GM21529 (cell line): Measurements from ENCODE around the gene ZBTB8B.
"Not testable (repeated sequence)": the region's sequence is repeated elsewhere in the genome, so short reads cannot be mapped to it uniquely, and the experiment has no call there.

Experiments
- ATAC-seq: cut with Tn5 transposase; IDR thresholded peaks from one replicate; pipeline ENCODE4 v1.9.1; 2021; ENCODE audit not compliant: unreplicated experiment

Gene ZBTB8B

DNA sequence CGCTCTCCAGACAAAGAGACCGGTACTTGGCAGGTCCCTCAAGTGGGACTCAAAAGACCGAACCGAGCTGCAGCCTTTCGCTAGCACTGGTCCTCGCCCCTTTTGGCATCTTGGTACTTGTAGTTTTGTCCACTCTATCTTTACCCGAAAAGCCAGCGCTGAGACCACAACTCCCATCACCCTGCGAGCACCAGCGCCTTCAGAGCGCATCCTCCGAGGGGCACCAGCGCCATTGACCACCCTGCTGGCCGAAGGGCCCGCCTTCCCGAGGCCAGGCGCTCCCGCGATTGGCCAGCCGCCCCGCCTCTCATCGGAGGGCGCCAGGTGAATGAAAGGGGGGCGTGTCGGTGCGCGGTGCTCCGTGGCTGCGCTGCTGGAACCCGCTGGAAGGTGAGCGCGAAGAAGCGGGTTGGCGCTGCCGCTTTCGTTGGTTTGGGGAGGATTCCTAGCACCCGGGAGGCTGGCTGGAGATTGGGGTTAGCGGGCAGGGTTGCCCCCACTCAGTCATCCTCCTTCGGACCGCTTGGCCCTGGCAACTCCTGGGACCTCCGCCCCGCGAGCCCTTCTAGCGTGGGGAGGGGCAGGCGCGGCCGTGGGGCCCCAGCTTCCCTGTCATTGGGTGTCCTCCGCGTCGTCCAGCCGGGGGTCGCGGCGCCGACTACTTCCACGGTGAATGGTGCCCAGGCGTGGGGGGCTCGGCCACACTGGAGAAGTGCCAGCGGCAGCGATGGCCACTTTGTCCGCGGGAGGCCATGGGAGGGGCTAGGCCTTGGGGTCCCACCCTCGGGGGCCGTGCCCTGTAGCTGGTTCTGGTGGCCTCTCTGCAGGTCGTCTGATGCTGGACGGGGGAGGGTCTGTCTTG is at the start of gene ZBTB8B:
Gene ZBTB8B, plus strand, starts transcription at position 357 of the 862 bp plus-strand sequence. CDS start 5,553 bp downstream, outside the sequence.
- ATAC-seq, result no peak

DNA sequence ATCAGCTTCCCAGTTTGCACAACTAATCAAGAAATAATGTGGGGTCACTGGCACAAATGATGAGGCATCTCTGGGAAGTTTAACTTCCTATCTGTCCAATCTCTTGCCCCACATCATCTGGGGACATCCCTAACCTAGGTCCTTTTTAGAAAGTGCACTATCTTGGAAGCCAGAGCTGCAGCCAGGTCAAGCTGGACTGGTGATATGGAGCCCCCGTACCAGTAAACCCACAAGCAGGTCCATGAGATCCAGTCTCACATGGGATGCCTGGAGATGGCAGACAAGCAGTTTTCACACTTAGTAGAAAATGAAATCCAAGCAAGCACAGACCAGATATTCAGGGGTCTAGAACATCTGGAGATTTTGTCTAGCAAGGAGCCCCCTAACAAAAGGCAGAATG is 43.1 kb upstream of the ZBTB8B start:
- no peak for ATAC-seq

DNA sequence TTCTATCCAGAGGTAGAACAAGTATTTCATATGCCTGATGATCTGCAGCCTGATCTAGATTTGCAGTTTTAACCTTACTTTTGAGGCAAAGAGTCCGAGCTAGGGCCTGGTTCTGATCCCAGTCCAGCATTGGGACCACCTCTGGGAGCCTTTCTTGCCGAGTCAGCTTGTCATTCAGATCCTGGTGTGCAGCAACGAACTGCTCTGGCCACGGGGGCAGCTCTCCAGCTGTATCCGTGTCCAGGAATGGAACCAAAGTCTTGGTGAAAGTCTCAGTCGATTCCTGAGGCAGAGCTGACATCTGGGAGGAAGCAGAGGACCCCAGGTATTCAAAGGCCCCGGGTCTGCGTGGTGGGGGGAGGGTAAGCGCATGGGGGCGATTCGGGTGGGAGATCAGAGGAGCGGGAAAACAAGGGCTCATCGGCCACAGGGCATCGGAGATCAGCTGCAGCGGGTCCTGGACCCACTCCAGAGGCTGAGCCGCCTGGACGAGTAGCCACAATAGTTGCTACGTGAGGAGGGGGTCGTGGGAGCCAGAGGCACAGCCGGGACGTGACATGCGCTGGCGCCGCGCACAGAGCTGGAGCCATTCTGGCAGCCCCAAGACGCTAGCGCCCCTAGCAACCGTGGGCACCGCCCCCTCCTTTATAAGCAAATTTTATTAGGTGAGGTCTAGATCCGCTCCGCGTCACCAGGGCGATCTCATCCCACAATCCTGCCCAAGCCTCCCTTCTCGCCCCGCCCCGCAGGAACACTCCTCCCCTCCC is 38.2 kb upstream of the ZBTB8B start:
- ATAC-seq, result no peak

DNA sequence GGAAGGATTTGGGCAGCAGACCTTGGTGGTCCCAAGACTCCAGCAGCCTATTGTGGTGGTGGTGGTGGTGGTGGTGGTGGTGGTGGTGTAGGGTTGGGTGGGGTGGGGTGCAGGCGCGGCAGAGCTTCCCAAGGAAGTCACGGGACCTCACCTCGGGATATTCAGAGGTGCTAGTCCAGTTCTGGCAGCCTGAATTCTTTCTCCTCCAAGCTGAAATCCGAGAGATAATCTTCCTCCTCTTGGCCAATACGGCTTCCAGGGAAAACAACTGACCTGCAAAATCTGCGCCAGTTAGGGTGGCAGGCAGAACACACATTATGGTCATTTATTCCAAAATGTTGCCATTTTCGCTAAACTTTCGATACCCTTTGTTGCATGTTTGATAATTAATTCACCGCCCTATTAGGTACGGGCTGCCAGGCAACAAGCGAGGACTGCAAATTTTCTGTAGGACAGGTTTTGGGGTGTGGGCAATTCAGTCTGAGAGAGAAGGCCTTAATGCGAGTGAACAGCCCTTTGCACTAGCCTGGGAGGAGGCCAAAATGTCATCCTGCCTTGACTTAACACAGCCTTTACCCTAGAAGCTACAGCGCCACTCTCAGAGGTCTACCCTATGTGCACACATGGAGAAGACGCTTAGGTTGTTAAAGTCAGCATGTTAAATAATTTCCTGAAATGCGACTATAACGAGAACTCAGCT is 37.5 kb upstream of the ZBTB8B start:
- no peak for ATAC-seq

DNA sequence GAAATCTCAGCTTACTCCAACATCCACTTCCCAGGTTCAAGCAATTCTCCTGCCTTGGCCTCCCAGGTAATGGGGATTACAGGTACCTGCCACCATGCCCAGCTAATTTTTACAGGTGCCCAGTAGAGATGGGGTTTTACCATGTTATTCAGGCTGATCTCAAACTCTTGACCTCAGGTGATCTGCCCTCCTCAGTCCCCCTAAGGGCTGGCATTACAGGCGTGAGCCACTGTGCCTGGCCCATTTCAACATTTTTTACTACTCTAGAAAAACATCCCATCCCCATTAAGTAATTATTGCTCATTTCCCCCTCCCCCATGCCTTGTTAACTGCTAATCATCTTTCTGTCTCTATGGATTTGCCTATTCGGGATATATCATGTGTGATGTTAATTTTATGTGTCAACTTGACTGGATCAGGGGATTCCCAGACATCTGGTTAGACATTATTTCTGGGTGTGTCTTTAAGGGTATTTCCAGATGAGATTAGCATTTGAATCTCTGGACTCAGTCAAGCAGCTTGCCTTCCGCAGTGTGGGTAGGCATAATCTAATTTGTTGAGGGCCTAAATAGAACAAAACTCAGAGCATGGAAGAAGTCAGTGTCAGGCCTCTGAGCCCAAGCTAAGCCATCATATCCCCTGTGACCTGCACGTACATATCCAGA is 33.0 kb upstream of the ZBTB8B start:
- ATAC-seq, result no peak

DNA sequence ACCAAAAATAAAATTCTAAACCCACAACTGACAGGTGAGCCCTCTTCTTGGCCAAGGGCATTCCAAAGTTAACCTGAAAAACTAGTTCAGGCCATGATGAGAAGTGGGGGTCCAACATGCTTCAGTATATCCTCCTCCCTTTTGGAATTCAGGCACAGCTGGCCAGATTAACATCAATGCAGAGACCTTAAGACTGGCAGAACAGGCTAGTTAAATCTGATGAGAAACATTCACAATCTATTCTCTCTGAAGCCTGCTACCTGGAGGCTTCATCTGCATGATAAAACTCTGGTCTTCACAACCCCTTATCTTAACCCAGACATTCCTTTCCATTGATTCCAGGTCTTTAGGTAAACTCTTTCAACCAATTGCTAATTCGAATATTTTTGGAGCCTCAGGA is 26.7 kb upstream of the ZBTB8B start:
- no peak for ATAC-seq

DNA sequence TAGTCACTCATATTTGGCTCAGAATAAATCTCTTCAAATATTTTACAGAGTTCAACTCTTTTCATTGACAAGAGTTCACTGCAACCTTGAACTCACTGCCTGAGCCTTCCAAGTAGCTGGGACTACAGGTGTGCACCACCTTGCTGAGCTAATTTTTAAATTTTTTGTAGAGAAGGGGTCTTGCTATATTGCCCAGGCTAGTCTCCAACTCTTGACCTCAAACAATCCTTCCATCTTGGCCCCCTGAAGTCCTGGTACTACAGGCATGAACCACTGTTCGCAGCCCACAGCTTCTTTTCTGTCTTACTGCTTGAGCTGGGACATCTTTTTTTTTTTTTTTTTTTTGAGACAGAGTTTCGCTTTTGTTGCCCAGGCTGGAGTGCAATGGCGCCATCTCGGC is 26.1 kb upstream of the ZBTB8B start:
- ATAC-seq, result not testable (repeated sequence)

GRCh38 chr1:32441467-32441866 is 23.4 kb upstream of the ZBTB8B start:
- not testable (repeated sequence) for ATAC-seq

- ATAC-seq, result no peak
Observed at GRCh38 chr1:32447469-32448185, 17.2 kb upstream of the ZBTB8B start.

GRCh38 chr1:32448186-32448772 is 16.6 kb upstream of the ZBTB8B start:
- not testable (repeated sequence) for ATAC-seq

DNA sequence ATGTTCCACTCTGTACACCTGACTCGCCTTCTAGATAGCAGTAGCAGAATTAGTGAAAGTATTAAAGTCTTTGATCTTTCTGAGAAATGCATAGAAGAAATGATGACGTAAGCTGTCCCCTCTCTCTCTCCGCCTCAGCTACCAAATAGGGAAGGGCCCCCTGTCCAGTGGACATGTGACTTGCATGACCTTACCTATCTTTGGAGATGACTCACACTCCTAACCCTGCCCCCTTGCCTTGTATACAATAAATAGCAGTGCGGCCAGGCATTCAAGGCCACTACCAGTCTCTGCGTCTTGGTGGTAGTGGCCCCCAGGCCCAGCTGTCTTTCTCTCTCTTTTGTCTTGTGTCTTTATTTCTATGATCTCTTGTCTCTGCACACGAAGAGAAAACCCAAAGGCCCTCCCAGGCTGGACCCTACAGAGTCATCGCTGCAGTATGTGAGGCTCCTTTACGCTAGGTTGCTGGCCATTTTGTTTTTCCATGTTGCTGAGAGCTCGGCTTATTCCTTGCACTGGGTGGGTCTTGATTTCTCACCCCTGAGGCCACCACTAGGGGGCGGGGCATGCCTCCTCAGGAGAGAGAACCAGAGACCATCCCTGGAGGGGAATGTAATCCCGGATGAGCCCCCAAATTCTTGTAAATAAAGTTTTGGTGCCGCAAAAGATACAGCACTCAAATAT is 16.0 kb upstream of the ZBTB8B start:
- ATAC-seq, result no peak

DNA sequence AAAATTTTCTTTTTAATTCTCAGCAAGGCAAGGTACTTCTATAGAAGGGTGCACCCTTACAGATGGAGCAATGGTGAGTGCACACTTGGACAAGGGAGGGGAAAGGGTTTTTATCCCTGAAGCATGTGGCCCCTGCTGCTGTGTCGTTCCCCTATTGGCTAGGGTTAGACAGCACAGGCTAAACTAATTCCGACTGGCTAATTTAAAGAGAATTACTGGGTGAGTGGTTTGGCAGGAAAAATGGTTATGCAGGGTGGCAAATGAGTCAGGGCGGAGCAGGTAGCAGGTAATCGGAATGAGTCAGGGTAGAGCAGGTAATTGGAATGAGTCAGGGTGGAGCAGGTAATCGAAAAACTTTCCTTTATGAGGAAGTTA is 15.4 kb upstream of the ZBTB8B start:
- ATAC-seq, result not testable (repeated sequence)

DNA sequence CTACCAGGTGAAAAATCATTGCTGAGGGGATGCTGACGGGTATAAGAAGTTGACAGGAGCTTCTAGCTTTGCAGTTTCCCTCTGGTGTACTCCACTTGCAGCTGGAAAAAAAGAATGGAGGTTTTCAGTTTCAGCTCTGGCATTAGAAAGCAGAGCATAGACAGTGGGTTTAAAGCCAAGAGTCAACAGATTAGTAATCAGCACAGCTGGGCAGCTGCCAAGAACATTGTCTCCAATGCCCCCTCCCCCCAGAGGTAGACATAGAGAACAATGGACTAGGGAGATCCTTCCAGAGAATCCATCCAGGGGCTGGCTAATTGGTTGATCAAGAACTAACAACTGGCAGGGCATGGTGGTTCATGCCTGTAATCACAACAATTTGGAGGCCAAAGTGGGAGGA is 10.1 kb upstream of the ZBTB8B start:
- no peak for ATAC-seq

DNA sequence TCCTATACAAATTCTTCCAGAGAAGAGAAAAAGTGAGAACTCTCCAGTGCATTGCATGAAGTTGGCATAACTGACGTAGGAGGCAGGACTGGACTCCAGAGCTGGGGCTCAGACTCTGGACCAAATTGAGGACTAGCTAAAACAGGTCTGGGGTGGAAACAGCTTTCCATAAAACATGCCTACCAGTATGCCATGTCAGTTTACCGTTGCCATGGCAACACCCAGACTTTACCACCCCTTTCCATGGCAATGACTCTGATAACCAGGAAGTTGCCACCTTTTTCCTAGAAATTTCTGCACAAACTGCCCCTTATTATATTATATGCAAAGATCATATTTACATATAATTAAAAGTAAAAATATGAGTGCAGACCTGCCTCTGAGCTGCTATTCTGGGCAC is 8.9 kb upstream of the ZBTB8B start:
- no peak for ATAC-seq

- not testable (repeated sequence) for ATAC-seq
Observed at GRCh38 chr1:32458798-32459197, 6.1 kb upstream of the ZBTB8B start.

GRCh38 chr1:32462977-32463376 is 1.9 kb upstream of the ZBTB8B start:
- ATAC-seq, result not testable (repeated sequence)

- ATAC-seq, result no peak
Observed at GRCh38 chr1:32464191-32464715, 619 bp upstream of the ZBTB8B start.

- ATAC-seq, result no peak
Observed at GRCh38 chr1:32465578-32465933, 684 bp downstream of the ZBTB8B start.

DNA sequence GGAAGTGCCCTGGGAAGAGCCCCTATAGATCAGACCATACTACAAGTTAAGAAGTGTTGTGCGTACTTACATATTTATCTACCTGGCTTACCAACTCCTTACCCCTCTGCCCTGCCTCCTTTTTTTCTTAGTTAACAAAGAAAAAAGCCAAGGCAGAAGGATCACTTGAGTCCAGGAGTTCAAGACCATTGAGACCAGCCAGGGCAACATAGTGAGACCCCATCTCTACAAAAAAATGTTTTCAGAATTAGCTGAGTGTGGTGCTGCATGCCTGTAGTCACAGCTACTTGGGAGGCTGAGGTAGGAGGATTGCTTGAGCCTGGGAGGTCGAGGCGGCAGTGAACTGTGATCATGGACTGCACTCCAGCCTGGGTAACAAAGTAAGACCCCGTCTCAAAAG is 1.9 kb downstream of the ZBTB8B start:
- no peak for ATAC-seq
